ENCODE measurements around the gene LMBR1L.

The LMBR1L gene

GRCh38 chr12:49089821-49090773, 20.6 kb downstream of the LMBR1L start:
- H3K4me1 ChIP-seq (ENCODE audit: control insufficient read depth, insufficient read depth, low read length): no peaks in the 10 kb centered on the region
- H3K4me3 ChIP-seq (ENCODE audit: low read depth, low read length): no peak overlapping the region; the same call in 1 of the 2 replicates
- ChIA-PET CTCF (interaction anchor here (0.6 to 6.2 kb wide), 7 partner anchors 9 to 67 kb away, joined by 3 to 131 read pairs (median 50); partner anchors contain the start of genes RHEBL1 and TUBA1B), POLR2A (interaction anchor here (1.0 to 2.2 kb wide), 3 partner anchors 20 to 41 kb away, joined by 3 to 15 read pairs (median 4); partner anchors contain the start of genes RHEBL1 and TUBA1B)
- no peaks in the 10 kb centered on the region for H3K36me3 ChIP-seq (ENCODE audit: control insufficient read depth in 2 of 2, insufficient read depth in 1 of 2, low read length in 2 of 2)
- H3K27ac ChIP-seq (ENCODE audit: extremely low read depth, low read depth, low read length): no peak overlapping the region
- no peaks in the 10 kb centered on the region for H3K9me3 ChIP-seq (ENCODE audit: control insufficient read depth, insufficient read depth, low read depth, low read length)
- TF ChIP-seq KLF9 (tag by site-specific recombination; IDR thresholded peaks at IDR 0.05; ENCODE audit: low read depth) (0 out of 2 replicates have a peak, but pooled peaks have one; percentile 10), ZNF148 (tag by site-specific recombination; IDR thresholded peaks at IDR 0.05; ENCODE audit: borderline replicate concordance) (no peak), PRDM10 (tag by site-specific recombination; IDR thresholded peaks at IDR 0.05) (no peak), ATF2 (tag by site-specific recombination; IDR thresholded peaks at IDR 0.05; ENCODE audit: low read depth) (no peak), PRDM4 (tag by site-specific recombination; IDR thresholded peaks at IDR 0.05) (no peak), ZNF404 (tag by site-specific recombination; IDR thresholded peaks at IDR 0.05) (no peak), ZFHX2 (tag by site-specific recombination; conservative IDR thresholded peaks at IDR 0.05) (peak; percentile 54), ZNF521 (tag by site-specific recombination; IDR thresholded peaks at IDR 0.05) (no peak), ZNF658 (tag by site-specific recombination; IDR thresholded peaks at IDR 0.05) (no peak), SCRT2 (tag by site-specific recombination; IDR thresholded peaks at IDR 0.05) (peak; percentile 90), ZNF174 (tag by site-specific recombination; IDR thresholded peaks at IDR 0.05) (no peak), ZNF23 (tag by site-specific recombination; IDR thresholded peaks at IDR 0.05; ENCODE audit: borderline replicate concordance) (no peak), YY2 (tag by site-specific recombination; IDR thresholded peaks at IDR 0.05) (no peak), ZNF335 (tag by site-specific recombination; conservative IDR thresholded peaks at IDR 0.05) (peak; percentile 59), ELK4 (IDR thresholded peaks at IDR 0.05; ENCODE audit: borderline replicate concordance, low read depth, low read length) (no peak), ZNF423 (tag by site-specific recombination; IDR thresholded peaks at IDR 0.05) (peak; percentile 52; the same call in 1 of the 2 replicates), ZBTB7A (tag by site-specific recombination; IDR thresholded peaks at IDR 0.05; ENCODE audit: low read depth) (no peak), ZNF266 (tag by site-specific recombination; IDR thresholded peaks at IDR 0.05; ENCODE audit: low read depth) (no peak), ZNF843 (tag by site-specific recombination; IDR thresholded peaks at IDR 0.05) (no peak), ZNF677 (tag by site-specific recombination; IDR thresholded peaks at IDR 0.05) (no peak), KLF7 (tag by site-specific recombination; IDR thresholded peaks at IDR 0.05; ENCODE audit: borderline replicate concordance) (no peak), ZNF341 (tag by site-specific recombination; IDR thresholded peaks at IDR 0.05; ENCODE audit: low read depth) (0 out of 2 replicates have a peak, but pooled peaks have one; percentile 23), ZNF580 (tag by site-specific recombination; IDR thresholded peaks at IDR 0.05) (no peak)
